Measurements from ENCODE around the gene PRKN.
"Not testable (repeated sequence)": the region's sequence is repeated elsewhere in the genome, so short reads cannot be mapped to it uniquely, and the experiment has no call there.

Gene PRKN

DNA sequence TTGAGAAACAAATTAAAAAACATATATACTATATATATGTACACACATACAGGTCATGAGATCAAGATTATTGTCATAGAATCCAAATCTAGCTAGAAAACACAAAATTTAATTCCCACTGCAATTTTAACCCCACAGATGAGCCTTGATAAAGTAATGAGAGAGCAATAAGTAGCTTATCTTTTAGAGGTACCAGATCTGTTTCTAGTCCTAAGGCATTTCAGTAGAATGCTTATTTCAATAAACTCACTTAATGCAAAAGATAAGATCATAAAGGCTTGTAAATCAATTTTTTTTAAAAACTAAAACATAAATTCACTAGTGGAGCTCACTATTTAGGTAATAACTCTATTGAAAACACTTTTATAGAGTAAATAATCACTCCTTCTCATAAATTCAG is 47.2 kb downstream of the PRKN start (continued):
- TF ChIP-seq PPARA (CRISPR knock-in tag; IDR thresholded peaks at IDR 0.05; ENCODE audit: borderline replicate concordance): no peak
- no peak for TF ChIP-seq OSR1 (CRISPR knock-in tag; IDR thresholded peaks at IDR 0.05)
- no peak for TF ChIP-seq RARB (CRISPR knock-in tag; IDR thresholded peaks at IDR 0.05)
- TF ChIP-seq ESRRG (CRISPR knock-in tag; IDR thresholded peaks at IDR 0.05): peak; percentile 71; the same call in 1 of the 2 replicates
- TF ChIP-seq, protein P1, sequence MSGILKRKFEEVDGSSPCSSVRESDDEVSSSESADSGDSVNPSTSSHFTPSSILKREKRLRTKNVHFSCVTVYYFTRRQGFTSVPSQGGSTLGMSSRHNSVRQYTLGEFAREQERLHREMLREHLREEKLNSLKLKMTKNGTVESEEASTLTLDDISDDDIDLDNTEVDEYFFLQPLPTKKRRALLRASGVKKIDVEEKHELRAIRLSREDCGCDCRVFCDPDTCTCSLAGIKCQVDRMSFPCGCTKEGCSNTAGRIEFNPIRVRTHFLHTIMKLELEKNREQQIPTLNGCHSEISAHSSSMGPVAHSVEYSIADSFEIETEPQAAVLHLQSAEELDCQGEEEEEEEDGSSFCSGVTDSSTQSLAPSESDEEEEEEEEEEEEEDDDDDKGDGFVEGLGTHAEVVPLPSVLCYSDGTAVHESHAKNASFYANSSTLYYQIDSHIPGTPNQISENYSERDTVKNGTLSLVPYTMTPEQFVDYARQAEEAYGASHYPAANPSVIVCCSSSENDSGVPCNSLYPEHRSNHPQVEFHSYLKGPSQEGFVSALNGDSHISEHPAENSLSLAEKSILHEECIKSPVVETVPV (CRISPR knock-in tag; IDR thresholded peaks at IDR 0.05): peak; percentile 94
- peak; percentile 49; the same call in 1 of the 2 replicates for TF ChIP-seq ZNF8 (CRISPR knock-in tag; IDR thresholded peaks at IDR 0.05)
- no peak for TF ChIP-seq ZNF70 (CRISPR knock-in tag; IDR thresholded peaks at IDR 0.05)
- no peak for TF ChIP-seq BACH2 (CRISPR knock-in tag; IDR thresholded peaks at IDR 0.05; ENCODE audit: borderline replicate concordance)
- TF ChIP-seq TOX (CRISPR knock-in tag; IDR thresholded peaks at IDR 0.05; ENCODE audit: borderline replicate concordance): no peak

DNA sequence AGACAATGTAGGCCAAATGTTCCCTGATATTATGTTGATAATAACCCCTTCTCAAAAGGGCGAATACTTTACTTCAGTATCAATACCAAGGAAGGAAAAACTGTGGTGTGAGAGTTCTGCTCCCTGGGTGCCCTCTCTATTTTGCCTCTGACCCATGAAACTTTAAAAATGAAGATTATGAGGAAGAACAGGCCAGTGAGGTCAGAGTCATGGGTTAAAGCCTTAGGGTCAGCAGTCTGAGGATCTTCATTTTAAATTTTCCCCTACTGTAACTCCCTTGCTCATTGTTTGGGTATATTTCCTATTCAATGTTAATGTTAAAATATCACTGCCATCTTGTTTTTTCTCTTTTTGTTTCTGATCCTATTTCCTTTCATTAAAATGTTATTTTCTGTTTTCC is 47.9 kb downstream of the PRKN start:
- no peak for ATAC-seq
- no peak for TF ChIP-seq GLIS3 (CRISPR knock-in tag; IDR thresholded peaks at IDR 0.05)
- no peak for TF ChIP-seq ISL1 (CRISPR knock-in tag; IDR thresholded peaks at IDR 0.05)
- TF ChIP-seq, protein P1 (CRISPR knock-in tag; IDR thresholded peaks at IDR 0.05): no peak
- no peak for TF ChIP-seq ZNF8 (CRISPR knock-in tag; IDR thresholded peaks at IDR 0.05)
- no peak for TF ChIP-seq ZNF70 (CRISPR knock-in tag; IDR thresholded peaks at IDR 0.05)
- TF ChIP-seq ZFP3 (CRISPR knock-in tag; IDR thresholded peaks at IDR 0.05): no peak
- TF ChIP-seq BACH2 (CRISPR knock-in tag; IDR thresholded peaks at IDR 0.05; ENCODE audit: borderline replicate concordance): no peak
- TF ChIP-seq, protein P2, sequence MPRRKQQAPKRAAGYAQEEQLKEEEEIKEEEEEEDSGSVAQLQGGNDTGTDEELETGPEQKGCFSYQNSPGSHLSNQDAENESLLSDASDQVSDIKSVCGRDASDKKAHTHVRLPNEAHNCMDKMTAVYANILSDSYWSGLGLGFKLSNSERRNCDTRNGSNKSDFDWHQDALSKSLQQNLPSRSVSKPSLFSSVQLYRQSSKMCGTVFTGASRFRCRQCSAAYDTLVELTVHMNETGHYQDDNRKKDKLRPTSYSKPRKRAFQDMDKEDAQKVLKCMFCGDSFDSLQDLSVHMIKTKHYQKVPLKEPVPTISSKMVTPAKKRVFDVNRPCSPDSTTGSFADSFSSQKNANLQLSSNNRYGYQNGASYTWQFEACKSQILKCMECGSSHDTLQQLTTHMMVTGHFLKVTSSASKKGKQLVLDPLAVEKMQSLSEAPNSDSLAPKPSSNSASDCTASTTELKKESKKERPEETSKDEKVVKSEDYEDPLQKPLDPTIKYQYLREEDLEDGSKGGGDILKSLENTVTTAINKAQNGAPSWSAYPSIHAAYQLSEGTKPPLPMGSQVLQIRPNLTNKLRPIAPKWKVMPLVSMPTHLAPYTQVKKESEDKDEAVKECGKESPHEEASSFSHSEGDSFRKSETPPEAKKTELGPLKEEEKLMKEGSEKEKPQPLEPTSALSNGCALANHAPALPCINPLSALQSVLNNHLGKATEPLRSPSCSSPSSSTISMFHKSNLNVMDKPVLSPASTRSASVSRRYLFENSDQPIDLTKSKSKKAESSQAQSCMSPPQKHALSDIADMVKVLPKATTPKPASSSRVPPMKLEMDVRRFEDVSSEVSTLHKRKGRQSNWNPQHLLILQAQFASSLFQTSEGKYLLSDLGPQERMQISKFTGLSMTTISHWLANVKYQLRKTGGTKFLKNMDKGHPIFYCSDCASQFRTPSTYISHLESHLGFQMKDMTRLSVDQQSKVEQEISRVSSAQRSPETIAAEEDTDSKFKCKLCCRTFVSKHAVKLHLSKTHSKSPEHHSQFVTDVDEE (CRISPR knock-in tag; IDR thresholded peaks at IDR 0.05): no peak
- TF ChIP-seq PPARA (CRISPR knock-in tag; IDR thresholded peaks at IDR 0.05; ENCODE audit: borderline replicate concordance): no peak
- TF ChIP-seq RARB (CRISPR knock-in tag; IDR thresholded peaks at IDR 0.05): no peak
- TF ChIP-seq OSR1 (CRISPR knock-in tag; IDR thresholded peaks at IDR 0.05): no peak
- TF ChIP-seq ZNF565 (CRISPR knock-in tag; conservative IDR thresholded peaks at IDR 0.05; ENCODE audit: low read depth): no peak
- no peak for TF ChIP-seq CSDC2 (CRISPR knock-in tag; IDR thresholded peaks at IDR 0.05)
- TF ChIP-seq ARNTL (CRISPR knock-in tag; IDR thresholded peaks at IDR 0.05; ENCODE audit: borderline replicate concordance, low read depth): no peak
- TF ChIP-seq, protein P3, sequence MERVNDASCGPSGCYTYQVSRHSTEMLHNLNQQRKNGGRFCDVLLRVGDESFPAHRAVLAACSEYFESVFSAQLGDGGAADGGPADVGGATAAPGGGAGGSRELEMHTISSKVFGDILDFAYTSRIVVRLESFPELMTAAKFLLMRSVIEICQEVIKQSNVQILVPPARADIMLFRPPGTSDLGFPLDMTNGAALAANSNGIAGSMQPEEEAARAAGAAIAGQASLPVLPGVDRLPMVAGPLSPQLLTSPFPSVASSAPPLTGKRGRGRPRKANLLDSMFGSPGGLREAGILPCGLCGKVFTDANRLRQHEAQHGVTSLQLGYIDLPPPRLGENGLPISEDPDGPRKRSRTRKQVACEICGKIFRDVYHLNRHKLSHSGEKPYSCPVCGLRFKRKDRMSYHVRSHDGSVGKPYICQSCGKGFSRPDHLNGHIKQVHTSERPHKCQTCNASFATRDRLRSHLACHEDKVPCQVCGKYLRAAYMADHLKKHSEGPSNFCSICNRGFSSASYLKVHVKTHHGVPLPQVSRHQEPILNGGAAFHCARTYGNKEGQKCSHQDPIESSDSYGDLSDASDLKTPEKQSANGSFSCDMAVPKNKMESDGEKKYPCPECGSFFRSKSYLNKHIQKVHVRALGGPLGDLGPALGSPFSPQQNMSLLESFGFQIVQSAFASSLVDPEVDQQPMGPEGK (CRISPR knock-in tag; IDR thresholded peaks at IDR 0.05; ENCODE audit: borderline replicate concordance): no peak
- no peak for TF ChIP-seq TCF4 (CRISPR knock-in tag; IDR thresholded peaks at IDR 0.05; ENCODE audit: borderline replicate concordance)
- TF ChIP-seq, protein P4, sequence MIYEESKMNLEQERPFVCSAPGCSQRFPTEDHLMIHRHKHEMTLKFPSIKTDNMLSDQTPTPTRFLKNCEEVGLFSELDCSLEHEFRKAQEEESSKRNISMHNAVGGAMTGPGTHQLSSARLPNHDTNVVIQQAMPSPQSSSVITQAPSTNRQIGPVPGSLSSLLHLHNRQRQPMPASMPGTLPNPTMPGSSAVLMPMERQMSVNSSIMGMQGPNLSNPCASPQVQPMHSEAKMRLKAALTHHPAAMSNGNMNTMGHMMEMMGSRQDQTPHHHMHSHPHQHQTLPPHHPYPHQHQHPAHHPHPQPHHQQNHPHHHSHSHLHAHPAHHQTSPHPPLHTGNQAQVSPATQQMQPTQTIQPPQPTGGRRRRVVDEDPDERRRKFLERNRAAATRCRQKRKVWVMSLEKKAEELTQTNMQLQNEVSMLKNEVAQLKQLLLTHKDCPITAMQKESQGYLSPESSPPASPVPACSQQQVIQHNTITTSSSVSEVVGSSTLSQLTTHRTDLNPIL (CRISPR knock-in tag; IDR thresholded peaks at IDR 0.05; ENCODE audit: low read depth): no peak

DNA sequence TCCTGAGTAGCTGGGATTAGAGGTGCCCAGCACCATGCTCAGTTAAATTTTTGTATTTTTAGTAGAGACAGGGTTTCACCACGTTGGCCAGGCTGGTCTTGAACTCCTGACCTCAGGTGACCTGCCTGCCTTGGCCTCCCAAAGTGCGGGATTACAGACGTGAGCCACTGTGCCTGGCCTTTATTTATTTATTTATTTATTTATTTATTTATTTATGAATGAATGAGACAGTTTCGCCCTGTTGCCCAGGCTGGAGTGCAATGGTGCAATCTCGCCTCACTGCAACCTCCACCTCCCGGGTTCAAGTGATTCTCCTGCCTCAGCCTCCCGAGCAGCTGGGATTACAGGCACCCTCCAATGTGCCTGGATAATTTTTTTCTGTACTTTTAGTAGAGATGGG is 48.7 kb downstream of the PRKN start:
- ATAC-seq: not testable (repeated sequence)

DNA sequence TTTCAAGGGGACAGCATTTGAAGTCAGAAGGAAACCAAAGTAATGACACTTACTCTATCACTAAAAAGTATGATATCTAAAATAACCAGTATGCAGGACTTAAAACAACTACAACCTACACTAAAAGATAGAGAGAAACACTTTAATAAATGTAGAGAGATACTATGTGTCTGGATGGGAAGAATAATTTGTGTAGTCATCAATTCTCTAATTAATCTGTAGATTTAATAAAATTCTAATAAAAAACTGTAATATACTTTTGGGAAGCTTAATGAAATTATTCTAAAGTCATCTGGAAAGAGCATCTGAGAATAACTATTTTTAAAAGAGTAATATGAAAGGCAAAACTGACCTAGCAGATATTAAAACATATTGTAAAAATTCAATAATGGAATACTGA is 52.1 kb downstream of the PRKN start:
- no peak for ATAC-seq
- TF ChIP-seq SNAI2 (CRISPR knock-in tag; IDR thresholded peaks at IDR 0.05): no peak
- no peak for TF ChIP-seq OSR1 (CRISPR knock-in tag; IDR thresholded peaks at IDR 0.05)
- no peak for TF ChIP-seq GLIS3 (CRISPR knock-in tag; IDR thresholded peaks at IDR 0.05)
- TF ChIP-seq ZFP30 (CRISPR knock-in tag; IDR thresholded peaks at IDR 0.05): no peak
- TF ChIP-seq, protein P4 (CRISPR knock-in tag; IDR thresholded peaks at IDR 0.05; ENCODE audit: low read depth): no peak
- TF ChIP-seq, protein P5, sequence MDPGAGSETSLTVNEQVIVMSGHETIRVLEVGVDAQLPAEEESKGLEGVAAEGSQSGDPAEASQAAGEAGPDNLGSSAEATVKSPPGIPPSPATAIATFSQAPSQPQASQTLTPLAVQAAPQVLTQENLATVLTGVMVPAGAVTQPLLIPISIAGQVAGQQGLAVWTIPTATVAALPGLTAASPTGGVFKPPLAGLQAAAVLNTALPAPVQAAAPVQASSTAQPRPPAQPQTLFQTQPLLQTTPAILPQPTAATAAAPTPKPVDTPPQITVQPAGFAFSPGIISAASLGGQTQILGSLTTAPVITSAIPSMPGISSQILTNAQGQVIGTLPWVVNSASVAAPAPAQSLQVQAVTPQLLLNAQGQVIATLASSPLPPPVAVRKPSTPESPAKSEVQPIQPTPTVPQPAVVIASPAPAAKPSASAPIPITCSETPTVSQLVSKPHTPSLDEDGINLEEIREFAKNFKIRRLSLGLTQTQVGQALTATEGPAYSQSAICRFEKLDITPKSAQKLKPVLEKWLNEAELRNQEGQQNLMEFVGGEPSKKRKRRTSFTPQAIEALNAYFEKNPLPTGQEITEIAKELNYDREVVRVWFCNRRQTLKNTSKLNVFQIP (CRISPR knock-in tag; IDR thresholded peaks at IDR 0.05; ENCODE audit: borderline replicate concordance, low read depth): no peak
- TF ChIP-seq PPARA (CRISPR knock-in tag; IDR thresholded peaks at IDR 0.05; ENCODE audit: borderline replicate concordance): no peak
- TF ChIP-seq, protein P3 (CRISPR knock-in tag; IDR thresholded peaks at IDR 0.05; ENCODE audit: borderline replicate concordance): no peak
- no peak for TF ChIP-seq ISL1 (CRISPR knock-in tag; IDR thresholded peaks at IDR 0.05)

All from SK-N-SH treated with all-trans-retinoic acid at 6 μM for 48 hours (cell line).